Effector memory CD8-positive, alpha-beta T cell (primary cell): ENCODE results near the gene MRPS6.

Source experiments
- ATAC-seq: fragments of 150-1000 bp; cut with Tn5 transposase; replicated peaks from 2 replicates; pipeline ENCODE4 v1.10.0; 2021; ENCODE audit warnings: mild to moderate bottlenecking, moderate library complexity
- DNase-seq, 3 experiments: peaks; one replicate each; pipeline ENCODE4 v3.0.0; 2021
- H3K27ac Mint-ChIP-seq, 2 donors: one replicate each; pipeline ENCODE4 v1.8.0; 2022; ENCODE audit warnings: mild to moderate bottlenecking in 2 of 2, mixed read lengths in 2 of 2, moderate library complexity in 2 of 2
- H3K27me3 Mint-ChIP-seq, 2 donors: one replicate each; pipeline ENCODE4 v1.8.0; 2022; ENCODE audit warnings: mixed read lengths in 2 of 2
- H3K36me3 Mint-ChIP-seq: one replicate; pipeline ENCODE4 v1.8.0; 2022; ENCODE audit warnings: mild to moderate bottlenecking, moderate library complexity, mixed read lengths; ENCODE audit not compliant: insufficient read depth
- H3K4me1 Mint-ChIP-seq, 2 donors: one replicate each; pipeline ENCODE4 v1.8.0; 2022; ENCODE audit warnings: low read depth in 2 of 2, mixed read lengths in 2 of 2
- H3K4me3 Mint-ChIP-seq, 2 donors: one replicate each; pipeline ENCODE4 v1.8.0; 2022; ENCODE audit warnings: mild to moderate bottlenecking in 2 of 2, mixed read lengths in 2 of 2, moderate library complexity in 2 of 2
- H3K9me3 Mint-ChIP-seq, 2 donors: one replicate each; pipeline ENCODE4 v1.8.0; 2022; ENCODE audit warnings: mixed read lengths in 2 of 2

The MRPS6 gene

DNA sequence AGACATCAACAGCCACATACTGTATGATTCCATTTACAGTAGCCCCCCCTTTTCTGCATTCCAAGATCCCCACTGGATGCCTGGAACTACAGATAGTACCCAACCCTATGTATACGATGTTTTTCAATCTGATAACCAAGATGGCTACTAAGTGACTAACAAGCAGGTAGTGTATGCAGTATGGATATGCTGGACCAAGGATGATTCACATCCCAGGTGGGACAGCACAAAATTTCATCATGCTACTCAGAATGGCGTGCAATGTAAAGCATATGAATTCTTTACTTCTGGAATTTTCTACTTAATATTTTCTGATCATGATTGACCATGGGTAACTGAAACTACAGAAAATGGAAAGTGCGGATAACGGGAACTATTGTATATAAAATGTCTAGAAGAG is 30.0 kb upstream of the MRPS6 start:
- no peaks in the 10 kb centered on the region for H3K36me3 Mint-ChIP-seq
- no peaks in the 10 kb centered on the region for H3K9me3 Mint-ChIP-seq
- no peak overlapping the region for H3K4me3 Mint-ChIP-seq
- DNase-seq (no peak), ATAC-seq (no peak)
- no peaks in the 10 kb centered on the region for H3K27me3 Mint-ChIP-seq
- peaks cover 0 to 13% of the 10 kb centered on the region in 2 donors for H3K4me1 Mint-ChIP-seq
- H3K27ac Mint-ChIP-seq = no peak overlapping the region

DNA sequence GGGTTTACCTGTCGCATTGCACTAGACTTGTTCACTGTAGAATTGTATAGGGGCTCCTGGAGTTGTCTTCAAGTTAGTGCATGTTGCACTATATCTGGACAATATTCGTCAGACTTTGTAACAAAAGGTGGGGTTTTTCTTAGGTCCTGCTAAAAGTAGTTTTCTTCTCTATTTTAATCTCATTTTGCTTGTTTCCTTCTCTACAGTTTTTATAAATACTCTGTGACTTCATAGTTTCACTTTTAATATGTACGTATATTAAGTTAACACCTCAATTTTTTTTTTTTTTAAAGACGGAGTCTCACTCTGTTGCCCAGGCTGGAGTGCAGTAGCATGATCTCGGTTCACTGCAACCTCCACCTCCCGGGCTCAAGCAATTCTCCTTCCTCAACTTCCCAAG is 26.5 kb upstream of the MRPS6 start:
- Mint-ChIP-seq H3K4me3 (peak overlapping the region; percentile 71), H3K36me3 (no peaks in the 10 kb centered on the region), H3K4me1 (peaks cover 0 to 13% of the 10 kb centered on the region in 2 donors), H3K9me3 (no peaks in the 10 kb centered on the region), H3K27ac (peak overlapping the region; percentile 46 to 86), H3K27me3 (no peaks in the 10 kb centered on the region)
- DNase-seq = no peak
- ATAC-seq = peak; percentile 89

DNA sequence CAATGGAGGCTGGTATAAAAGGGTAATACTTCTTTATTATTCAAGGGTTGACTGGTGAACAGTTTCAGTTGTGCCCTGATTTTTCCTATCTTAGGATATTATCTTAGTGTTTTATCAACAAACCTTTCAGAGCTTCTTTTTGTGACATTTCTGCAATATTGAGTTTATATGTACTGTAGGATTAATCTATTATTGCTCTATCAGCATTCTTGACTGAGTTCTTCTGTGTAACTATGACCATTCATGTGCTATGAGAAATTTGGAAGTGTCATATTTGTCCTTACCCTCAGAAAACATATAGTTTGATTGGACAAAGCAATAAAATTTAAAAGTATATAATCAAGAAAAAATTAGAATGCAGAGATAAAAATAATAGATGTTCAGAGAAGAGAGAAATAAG is 25.5 kb upstream of the MRPS6 start:
- Mint-ChIP-seq H3K4me3 (peak overlapping the region; percentile 71), H3K36me3 (no peaks in the 10 kb centered on the region), H3K4me1 (peaks cover 0 to 13% of the 10 kb centered on the region in 2 donors), H3K9me3 (no peaks in the 10 kb centered on the region), H3K27ac (peak overlapping the region in 1 of 2 donors; percentile 86), H3K27me3 (no peaks in the 10 kb centered on the region)
- DNase-seq (no peak), ATAC-seq (no peak)

DNA sequence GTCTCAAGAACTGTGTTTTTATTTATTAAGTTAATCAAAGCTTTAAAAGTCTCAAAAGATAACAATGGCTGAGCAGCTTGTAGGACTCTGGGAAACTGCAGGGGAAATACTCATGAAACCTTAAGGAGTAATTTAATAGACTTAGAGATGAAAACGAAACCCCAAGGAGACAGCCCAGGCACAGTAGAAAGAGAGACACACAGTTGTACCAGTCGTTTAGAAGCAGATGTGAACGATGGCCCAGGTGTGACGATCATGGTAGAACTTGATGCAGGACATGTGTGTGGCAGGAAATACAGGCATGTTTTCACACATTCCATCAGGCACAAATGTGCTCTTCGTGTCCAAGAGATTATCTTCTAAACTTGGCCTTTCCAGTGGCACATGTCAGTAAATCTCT is 21.2 kb upstream of the MRPS6 start:
- no peak overlapping the region for H3K4me3 Mint-ChIP-seq
- ATAC-seq (no peak), DNase-seq (no peak)
- no peak overlapping the region for H3K27ac Mint-ChIP-seq
- H3K9me3 Mint-ChIP-seq = no peaks in the 10 kb centered on the region
- H3K36me3 Mint-ChIP-seq = no peaks in the 10 kb centered on the region
- no peaks in the 10 kb centered on the region for H3K27me3 Mint-ChIP-seq
- H3K4me1 Mint-ChIP-seq = peaks cover 0 to under 1% of the 10 kb centered on the region in 2 donors

DNA sequence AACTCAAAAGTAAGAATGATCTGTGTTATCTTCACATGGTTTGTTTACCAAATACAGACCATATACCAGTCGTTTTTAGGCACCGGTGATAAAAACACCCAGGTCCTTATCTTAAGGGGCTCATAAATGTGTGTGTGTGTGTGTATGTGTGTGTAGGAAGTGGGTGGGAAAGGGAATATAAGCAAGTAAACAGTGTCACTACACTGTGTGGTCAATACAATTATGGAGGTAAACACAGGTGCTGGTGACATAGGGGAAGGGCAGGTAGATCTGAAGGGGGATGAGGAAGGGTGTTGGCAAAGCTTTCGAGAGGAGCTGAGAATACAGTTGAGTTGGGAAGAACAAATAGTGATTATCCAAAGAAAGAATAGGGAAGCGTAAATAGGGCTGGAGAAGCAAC is 19.1 kb upstream of the MRPS6 start:
- no peak overlapping the region for H3K27ac Mint-ChIP-seq
- no peaks in the 10 kb centered on the region for H3K27me3 Mint-ChIP-seq
- no peaks in the 10 kb centered on the region for H3K36me3 Mint-ChIP-seq
- no peak overlapping the region for H3K4me3 Mint-ChIP-seq
- ATAC-seq = no peak
- H3K4me1 Mint-ChIP-seq = no peaks in the 10 kb centered on the region
- H3K9me3 Mint-ChIP-seq = no peaks in the 10 kb centered on the region
- DNase-seq = no peak

DNA sequence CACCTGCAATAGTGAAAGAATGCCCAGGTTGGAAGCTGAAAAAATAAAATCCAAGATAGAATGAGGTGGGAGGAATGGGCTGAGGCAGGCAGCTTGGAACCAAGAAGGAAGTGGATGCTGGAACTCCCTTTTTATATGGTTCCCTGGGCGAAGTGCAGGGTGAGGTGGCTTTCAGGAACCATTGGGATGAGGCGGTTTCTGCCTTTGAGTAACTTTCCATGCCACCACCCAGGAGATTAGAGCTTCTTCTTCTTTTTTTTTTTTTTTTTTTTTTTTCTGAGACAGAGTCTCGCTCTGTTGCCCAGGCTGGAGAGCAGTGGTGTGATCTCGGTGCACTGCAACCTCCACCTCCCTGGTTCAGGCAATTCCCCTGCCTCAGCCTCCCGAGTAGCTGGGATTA is 17.8 kb upstream of the MRPS6 start:
- H3K9me3 Mint-ChIP-seq = no peaks in the 10 kb centered on the region
- H3K36me3 Mint-ChIP-seq = no peaks in the 10 kb centered on the region
- H3K4me3 Mint-ChIP-seq = no peak overlapping the region
- H3K27ac Mint-ChIP-seq = no peak overlapping the region
- no peaks in the 10 kb centered on the region for H3K4me1 Mint-ChIP-seq
- ATAC-seq (no peak), DNase-seq (no peak)
- no peaks in the 10 kb centered on the region for H3K27me3 Mint-ChIP-seq

DNA sequence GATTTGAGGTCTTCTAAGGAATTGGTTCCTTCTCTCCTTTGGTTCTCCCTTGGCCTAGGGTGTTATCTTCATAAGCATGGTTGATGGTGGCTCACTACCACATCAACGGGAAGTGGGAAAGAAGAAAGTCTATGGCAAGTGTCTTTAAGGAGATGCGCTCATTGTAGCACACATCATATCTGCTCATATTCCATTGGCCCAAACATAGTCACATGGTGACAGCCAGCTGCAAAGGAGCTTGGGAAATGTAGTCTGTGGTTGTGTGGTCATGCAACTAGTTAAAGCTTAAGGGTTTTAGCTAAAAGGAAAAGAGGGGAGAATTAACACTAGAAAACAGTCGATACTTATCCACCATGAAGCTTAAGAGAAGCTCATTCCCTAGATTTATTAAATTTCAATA is 11.4 kb upstream of the MRPS6 start:
- H3K36me3 Mint-ChIP-seq = no peaks in the 10 kb centered on the region
- no peak for DNase-seq
- H3K27me3 Mint-ChIP-seq = no peaks in the 10 kb centered on the region
- ATAC-seq = no peak
- H3K4me1 Mint-ChIP-seq = no peaks in the 10 kb centered on the region
- H3K27ac Mint-ChIP-seq = peak overlapping the region in 1 of 2 donors; percentile 57
- H3K9me3 Mint-ChIP-seq = no peaks in the 10 kb centered on the region
- no peak overlapping the region for H3K4me3 Mint-ChIP-seq

DNA sequence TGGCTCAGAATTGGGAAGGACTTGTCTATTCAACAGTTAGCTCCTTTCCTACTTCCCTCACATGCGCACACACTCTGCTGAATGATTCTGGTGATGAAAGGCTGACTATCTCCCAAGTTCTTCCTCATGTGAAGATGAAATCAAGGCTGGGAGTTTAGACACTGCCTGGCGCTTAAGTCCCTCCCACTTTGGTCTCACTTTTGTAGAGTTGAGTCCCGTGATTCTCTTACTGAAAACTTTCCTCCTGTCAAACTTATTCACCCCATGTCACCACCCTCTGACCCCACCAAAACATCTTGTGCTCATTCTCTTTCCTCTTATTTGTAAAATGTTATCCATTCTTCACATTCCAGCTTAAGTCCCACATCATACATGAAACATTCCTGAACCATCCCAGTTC is 8.4 kb upstream of the MRPS6 start:
- H3K36me3 Mint-ChIP-seq = peaks cover 3% of the 10 kb centered on the region
- H3K4me3 Mint-ChIP-seq = no peak overlapping the region
- no peaks in the 10 kb centered on the region for H3K9me3 Mint-ChIP-seq
- no peaks in the 10 kb centered on the region for H3K27me3 Mint-ChIP-seq
- no peaks in the 10 kb centered on the region for H3K4me1 Mint-ChIP-seq
- no peak for ATAC-seq
- no peak for DNase-seq
- no peak overlapping the region for H3K27ac Mint-ChIP-seq

DNA sequence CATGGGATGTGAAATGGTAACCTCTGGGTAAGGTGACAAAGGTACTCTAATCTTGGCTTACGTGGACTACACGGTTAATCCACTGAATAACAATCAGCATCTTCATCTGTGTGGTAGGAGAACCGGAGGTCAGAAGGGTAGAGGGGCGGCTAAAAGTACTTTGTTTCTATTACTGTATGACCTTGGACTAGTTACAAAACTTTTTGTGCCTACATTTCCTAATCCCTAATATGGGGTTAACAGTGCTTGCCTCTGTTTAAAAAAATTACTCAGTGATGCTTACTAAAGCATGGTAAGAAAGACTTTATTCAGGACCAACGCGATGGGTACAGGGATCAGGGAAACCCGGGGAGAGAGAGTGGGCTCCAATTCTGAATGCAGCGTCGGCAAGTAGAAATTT is 1.7 kb upstream of the MRPS6 start:
- DNase-seq (no peak), ATAC-seq (no peak)
- Mint-ChIP-seq H3K4me3 (peak overlapping the region; percentile 76 to 85), H3K27ac (no peak overlapping the region), H3K27me3 (no peaks in the 10 kb centered on the region), H3K9me3 (no peaks in the 10 kb centered on the region), H3K4me1 (peaks cover 24 to 29% of the 10 kb centered on the region in 2 donors), H3K36me3 (peaks cover 19% of the 10 kb centered on the region)

DNA sequence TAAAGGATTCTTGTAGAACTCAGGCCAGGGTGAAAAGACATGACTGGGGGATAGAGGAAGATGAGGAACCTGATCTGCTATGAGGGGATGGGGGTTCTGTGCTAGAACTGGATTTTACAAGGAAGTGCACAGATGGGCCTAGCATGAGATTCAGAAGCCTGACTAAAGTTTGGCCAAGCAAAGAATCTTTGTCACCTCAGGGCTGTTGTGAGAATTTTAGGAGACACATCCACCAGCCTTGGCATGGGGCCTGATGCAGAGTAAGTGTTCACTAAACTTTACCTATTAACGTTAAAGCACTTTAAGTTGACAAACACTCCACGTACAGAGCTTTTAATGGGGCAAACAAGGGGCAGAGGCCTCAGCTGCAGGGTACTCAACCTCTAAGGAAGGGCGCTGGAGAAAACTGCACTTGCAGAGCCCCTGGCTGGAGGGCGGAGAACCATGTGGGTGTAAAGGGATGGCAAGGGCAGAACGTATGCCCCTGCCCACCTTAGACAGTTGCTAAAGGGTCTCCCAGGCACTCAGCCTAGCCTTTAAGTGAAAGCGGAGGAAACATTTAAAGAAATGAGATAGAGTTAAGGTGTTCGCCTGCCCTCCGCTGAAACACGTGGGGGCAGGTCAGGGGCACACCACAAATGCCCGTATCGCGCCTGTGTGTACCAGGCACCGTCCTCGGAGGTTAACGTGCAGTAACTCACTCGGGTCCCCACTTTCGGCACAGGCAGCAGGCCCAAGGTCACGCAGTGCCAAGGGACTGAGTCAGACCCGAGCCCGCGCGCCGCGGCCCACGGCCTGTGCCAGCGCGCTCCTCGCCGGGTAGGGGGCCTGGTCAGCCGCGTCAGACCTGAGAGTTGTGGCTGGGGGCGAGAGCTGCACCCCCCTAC is 990 bp upstream of the MRPS6 start:
- no peak for DNase-seq
- Mint-ChIP-seq H3K4me3 (peak overlapping the region; percentile 76 to 85), H3K27me3 (no peaks in the 10 kb centered on the region), H3K27ac (peak overlapping the region; percentile 51 to 87), H3K36me3 (peaks cover 19% of the 10 kb centered on the region), H3K9me3 (no peaks in the 10 kb centered on the region), H3K4me1 (peaks cover 30 to 36% of the 10 kb centered on the region in 2 donors)
- ATAC-seq = no peak

DNA sequence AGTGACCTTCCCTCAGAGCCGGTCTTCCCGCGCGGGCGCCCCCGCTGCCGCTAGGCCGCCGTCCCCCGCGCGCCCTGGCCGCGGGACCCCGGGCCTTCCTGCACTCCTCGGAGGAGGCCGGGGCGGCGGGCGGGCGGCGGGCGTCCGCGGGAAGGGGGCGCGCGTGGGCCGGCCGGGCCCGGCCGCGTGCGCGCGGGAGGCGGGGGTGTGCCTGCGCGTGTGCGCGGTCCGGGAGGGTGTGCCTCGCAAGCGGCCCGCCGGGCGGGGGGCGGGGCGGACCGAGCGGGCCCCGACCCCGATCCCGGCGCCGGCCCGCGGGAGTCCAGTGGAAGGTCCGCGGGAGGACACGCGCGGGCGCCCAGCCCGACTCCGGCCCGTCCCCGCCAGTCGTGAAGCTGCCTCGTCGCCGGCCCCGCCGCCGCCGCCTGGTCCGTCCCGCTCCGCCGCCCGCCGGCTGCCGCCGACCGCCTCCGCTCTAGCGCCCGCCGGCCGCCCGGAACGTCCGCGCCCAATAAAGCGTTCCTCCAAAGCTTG is 438 bp downstream of the MRPS6 start:
- Mint-ChIP-seq H3K4me3 (peak overlapping the region; percentile 93 to 94), H3K4me1 (peaks cover 42 to 51% of the 10 kb centered on the region in 2 donors), H3K36me3 (peaks cover 19% of the 10 kb centered on the region), H3K9me3 (no peaks in the 10 kb centered on the region), H3K27me3 (no peaks in the 10 kb centered on the region), H3K27ac (peak overlapping the region; percentile 92 to 93)
- DNase-seq (peak in 2 of 3 experiments; percentile 6 to 42), ATAC-seq (peak; percentile 69)

DNA sequence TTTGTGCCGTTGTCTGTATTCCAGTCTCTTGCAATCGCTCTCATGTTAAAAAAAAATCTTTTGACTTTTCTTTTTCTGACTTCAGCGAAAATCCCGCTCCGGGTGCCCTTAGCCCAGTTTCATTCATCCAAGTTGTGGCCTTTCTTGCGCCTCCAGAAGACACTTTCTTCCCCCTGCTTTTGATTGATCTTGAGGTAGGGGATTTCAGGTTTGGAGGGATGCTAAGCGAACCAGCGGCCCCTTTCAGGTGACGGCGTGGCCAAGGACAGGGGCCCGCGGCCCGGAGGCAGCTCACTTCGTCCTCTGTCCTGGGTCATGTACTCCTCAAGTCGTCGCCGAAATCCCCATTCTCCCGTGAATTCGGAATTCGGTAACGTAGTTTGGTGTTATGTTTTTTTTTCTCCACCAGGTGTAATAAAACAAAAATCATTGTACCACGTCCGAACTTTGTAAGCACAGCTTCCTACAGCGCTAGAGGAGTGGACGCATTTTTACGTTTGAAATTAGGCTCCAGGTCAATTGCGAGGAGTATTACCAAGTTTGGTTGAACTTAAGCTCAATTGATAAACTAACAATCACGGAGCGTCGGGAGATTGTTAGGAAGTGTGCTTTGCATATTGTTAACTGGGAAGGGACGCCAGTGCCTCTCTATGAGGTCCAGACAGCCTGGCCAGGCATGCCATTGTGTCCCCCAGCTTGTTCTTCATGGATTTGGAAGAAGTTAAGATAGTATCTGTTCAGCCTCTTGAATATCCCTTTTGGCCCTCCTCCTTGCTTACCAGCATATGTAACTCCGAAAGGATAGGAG is 1.1 kb downstream of the MRPS6 start:
- peak in 1 of 3 experiments; percentile 12 for DNase-seq
- Mint-ChIP-seq H3K4me1 (peaks cover 46 to 57% of the 10 kb centered on the region in 2 donors), H3K9me3 (no peaks in the 10 kb centered on the region), H3K27me3 (no peaks in the 10 kb centered on the region), H3K36me3 (peaks cover 17% of the 10 kb centered on the region), H3K4me3 (peak overlapping the region; percentile 93 to 94), H3K27ac (peak overlapping the region; percentile 92 to 93)
- no peak for ATAC-seq

DNA sequence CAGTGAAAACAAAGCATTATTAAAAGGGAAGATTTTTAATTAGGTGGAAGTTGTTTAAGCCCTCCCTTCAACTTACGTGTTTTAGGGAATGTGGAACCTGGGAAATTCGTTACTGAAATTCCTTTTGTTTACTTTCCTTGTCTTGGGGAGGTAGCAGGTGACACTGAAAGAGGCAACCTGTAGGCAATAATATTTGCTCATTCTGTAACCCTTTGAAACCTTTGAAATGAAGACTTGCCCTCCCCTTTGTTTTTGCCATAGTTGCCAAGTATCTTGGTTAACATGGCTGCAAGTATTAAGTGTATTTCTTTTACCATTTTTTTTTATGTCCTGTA is 1.7 kb downstream of the MRPS6 start:
- H3K4me3 Mint-ChIP-seq = peak overlapping the region; percentile 93 to 94
- peaks cover 51 to 63% of the 10 kb centered on the region in 2 donors for H3K4me1 Mint-ChIP-seq
- ATAC-seq = no peak
- no peak for DNase-seq
- no peaks in the 10 kb centered on the region for H3K27me3 Mint-ChIP-seq
- H3K9me3 Mint-ChIP-seq = no peaks in the 10 kb centered on the region
- H3K36me3 Mint-ChIP-seq = peaks cover 17% of the 10 kb centered on the region
- H3K27ac Mint-ChIP-seq = peak overlapping the region; percentile 92 to 93
